NCI-H1092 (cell line): Measurements from ENCODE around the gene PITPNM3.

ENCODE experiments used
- DNase-seq: peaks from one replicate; lab custom pipeline; 2025; lab: John Stamatoyannopoulos, UW

PITPNM3 gene

GRCh38 chr17:6551869-6552531, 4.4 kb downstream of the PITPNM3 start:
- no peak for DNase-seq

- no peak for DNase-seq
These were observed 5.0 kb downstream of the PITPNM3 start for GRCh38 chr17:6551356-6551755.

- no peak for DNase-seq
These were observed 6.8 kb downstream of the PITPNM3 start for GRCh38 chr17:6549384-6550036.

- DNase-seq: no peak
These were observed 7.6 kb downstream of the PITPNM3 start for GRCh38 chr17:6548578-6549330.

GRCh38 chr17:6548034-6548433, 8.3 kb downstream of the PITPNM3 start:
- no peak for DNase-seq

- DNase-seq: no peak
These were observed 9.0 kb downstream of the PITPNM3 start for GRCh38 chr17:6547336-6547735.

GRCh38 chr17:6546069-6546718, 10.2 kb downstream of the PITPNM3 start:
- DNase-seq: no peak

GRCh38 chr17:6545291-6545690, 11.1 kb downstream of the PITPNM3 start:
- DNase-seq: no peak

GRCh38 chr17:6544011-6544370, 12.4 kb downstream of the PITPNM3 start:
- DNase-seq: no peak

- DNase-seq: no peak
These were observed 13.0 kb downstream of the PITPNM3 start for GRCh38 chr17:6543079-6544010.

GRCh38 chr17:6542577-6542976, 13.8 kb downstream of the PITPNM3 start:
- DNase-seq: no peak

- no peak for DNase-seq
These were observed 14.5 kb downstream of the PITPNM3 start for GRCh38 chr17:6541886-6542285.

- no peak for DNase-seq
These were observed 16.5 kb downstream of the PITPNM3 start for GRCh38 chr17:6539871-6540270.

GRCh38 chr17:6536566-6537065, 19.7 kb downstream of the PITPNM3 start:
- DNase-seq: no peak

GRCh38 chr17:6536053-6536452, 20.3 kb downstream of the PITPNM3 start:
- DNase-seq: no peak

GRCh38 chr17:6534846-6535514, 21.4 kb downstream of the PITPNM3 start:
- no peak for DNase-seq

GRCh38 chr17:6532441-6532885, 23.9 kb downstream of the PITPNM3 start:
- no peak for DNase-seq

GRCh38 chr17:6531575-6531974, 24.8 kb downstream of the PITPNM3 start:
- DNase-seq: no peak

- DNase-seq: no peak
These were observed 25.9 kb downstream of the PITPNM3 start for GRCh38 chr17:6530324-6530920.

GRCh38 chr17:6528557-6528956, 27.8 kb downstream of the PITPNM3 start:
- DNase-seq: no peak
